ENCODE data around the gene SLC13A3. TPM values are rescaled to one million over a fixed set of nuclear protein-coding genes. Genes with fewer than 3 reads are reported as not detected.

The SLC13A3 gene
- total and polyA plus RNA-seq, 2 donors (not counting 3 experiments of a cell fraction or from before 2014, with no cell fraction given) = 0.11 to 0.40 TPM

DNA sequence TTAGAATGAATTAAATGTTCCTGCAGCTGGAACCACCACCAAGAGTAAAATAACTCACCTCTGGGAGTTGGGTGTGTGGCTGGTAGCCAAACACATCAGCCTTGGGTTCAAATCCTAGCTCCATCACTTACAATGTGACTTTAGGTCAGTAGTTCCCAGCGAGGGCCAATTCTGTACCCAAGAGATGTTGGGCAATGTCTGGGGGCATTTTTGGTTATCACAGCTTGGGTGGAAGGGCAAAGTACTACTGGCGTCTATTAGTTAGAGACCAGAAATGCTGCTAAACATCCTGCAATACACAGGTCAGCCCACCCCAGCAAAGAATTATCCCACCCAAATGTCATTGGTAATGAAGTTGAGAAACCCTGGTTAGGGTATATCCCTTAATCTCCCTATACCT, 48.8 kb downstream of the SLC13A3 start:
- no peaks in the 10 kb centered on the region for H3K36me3 ChIP-seq (ENCODE audit: control insufficient read depth in 2 of 2, extremely low read depth in 1 of 2, insufficient read depth in 2 of 2, low read length in 2 of 2)
- FAIRE-seq = no peak
- H3K9ac ChIP-seq (replicated peaks; ENCODE audit: extremely low read depth, insufficient read depth, low read length) = no peak overlapping the region
- intact Hi-C loops (cut with micrococcal nuclease) (no loop called here), dilution Hi-C loops (cut with MboI; ENCODE audit: extremely low pct_ligation_motif_present, low sequenced_read_pairs) (no loop called here)
- H3K9me1 ChIP-seq (replicated peaks; ENCODE audit: control insufficient read depth, extremely low read depth, insufficient read depth, low read length) = no peaks in the 10 kb centered on the region
- BruUV-seq (replicated peaks) = no TSS peak
- H3K9me3 ChIP-seq (replicated peaks; ENCODE audit: control insufficient read depth, insufficient read depth, low read length) = no peaks in the 10 kb centered on the region
- no peaks in the 10 kb centered on the region for H3K4me1 ChIP-seq (ENCODE audit: control insufficient read depth, extremely low read depth, insufficient read depth, low read length)
- H2AFZ ChIP-seq (ENCODE audit: low read depth, low read length) = no peak overlapping the region
- no peaks in the 10 kb centered on the region for H3K79me2 ChIP-seq (ENCODE audit: control insufficient read depth, insufficient read depth, low read length)
- H3K27me3 ChIP-seq (ENCODE audit: control insufficient read depth in 2 of 2, insufficient read depth in 2 of 2, low read length in 2 of 2) = no peaks in the 10 kb centered on the region
- H3K27ac ChIP-seq (ENCODE audit: insufficient read depth, low read depth, low read length) = no peak overlapping the region
- POLR2A ChIA-PET = no interaction called here
- no peak overlapping the region for H3K4me3 ChIP-seq (replicated peaks in 1 of 3; ENCODE audit: insufficient read depth in 1 of 3, low read depth in 1 of 3, low read length in 3 of 3)
- H4K20me1 ChIP-seq (replicated peaks; ENCODE audit: control insufficient read depth, extremely low read depth, insufficient read depth, low read length) = no peaks in the 10 kb centered on the region
- no peak overlapping the region for H3K4me2 ChIP-seq (ENCODE audit: insufficient read depth, low read length)
- no peak for DNase-seq (ENCODE audit: low read depth, low spot score)
- CTCF ChIA-PET = interaction anchor here (1.7 kb wide), 1 partner anchor 20 kb away, joined by 4 read pairs; no protein-coding TSS in a partner anchor
- TF ChIP-seq MAX (IDR thresholded peaks at IDR 0.05; ENCODE audit: insufficient read depth, insufficient read length) (no peak), POLR2AphosphoS5 (IDR thresholded peaks at IDR 0.05; ENCODE audit: insufficient read depth, low read depth, low read length) (no peak), JUN (IDR thresholded peaks at IDR 0.05; ENCODE audit: borderline replicate concordance, insufficient read depth, insufficient read length, low read depth) (no peak), POLR2A (IDR thresholded peaks at IDR 0.05; ENCODE audit: low read depth, low read length) (no peak), GATA2 (IDR thresholded peaks at IDR 0.05; ENCODE audit: insufficient read depth, insufficient read length, low read depth, low read length) (no peak), MYC (IDR thresholded peaks at IDR 0.05; ENCODE audit: low read depth, low read length) (no peak), CTCF (IDR thresholded peaks at IDR 0.05; ENCODE audit: extremely low read depth in 1 of 2, insufficient read depth in 1 of 2, low read depth in 1 of 2, low read length in 2 of 2) (no peak), FOS (IDR thresholded peaks at IDR 0.05; ENCODE audit: borderline replicate concordance, insufficient read depth, low read length) (no peak), EZH2 (IDR thresholded peaks at IDR 0.05; ENCODE audit: borderline replicate concordance, low read depth, low read length, severe bottlenecking) (no peak)
